CD8-positive, alpha-beta memory T cell (primary cell): ENCODE measurements around the gene TPO. TPM values are rescaled to one million over a fixed set of nuclear protein-coding genes. Genes with fewer than 3 reads are reported as not detected.

Experiments used
- CTCF ChIA-PET: fragments of 350-600 bp; sonication (Branson Sonifier 250); formaldehyde crosslinking; loops from one replicate; lab custom pipeline; 2021; ENCODE audit warnings: antibody characterized with exemption; lab: Charles Lee
- POLR2A ChIA-PET: fragments of 350-600 bp; sonication (Branson Sonifier 250); formaldehyde crosslinking; loops from one replicate; lab custom pipeline; 2021; ENCODE audit warnings: antibody characterized with exemption; lab: Charles Lee
- DNase-seq, 5 donors: peaks; one replicate each; pipeline versions ENCODE4 v3.0.0 to v3.0.0-alpha.2; 2020 to 2022; ENCODE audit warnings: mixed read lengths in 1 of 5
- H3K27ac ChIP-seq: one replicate; pipeline ENCODE4 v1.7.0; 2013; ENCODE audit warnings: low read depth, mild to moderate bottlenecking, low read length, moderate library complexity
- H3K27me3 ChIP-seq: 2 replicates; pipeline ENCODE4 v1.7.0; 2013; ENCODE audit warnings: low read length, mild to moderate bottlenecking; ENCODE audit not compliant: insufficient read depth, poor library complexity, severe bottlenecking
- H3K36me3 ChIP-seq: 2 replicates; pipeline ENCODE4 v1.7.0; 2013; ENCODE audit warnings: mild to moderate bottlenecking, low read length, moderate library complexity; ENCODE audit not compliant: insufficient read depth
- H3K4me1 ChIP-seq: 2 replicates; pipeline ENCODE4 v1.7.0; 2013; ENCODE audit warnings: mild to moderate bottlenecking, low read length, moderate library complexity; ENCODE audit not compliant: insufficient read depth
- H3K4me3 ChIP-seq: 2 replicates; pipeline ENCODE4 v1.7.0; 2013; ENCODE audit warnings: mild to moderate bottlenecking, low read length
- H3K9me3 ChIP-seq: 2 replicates; pipeline ENCODE4 v1.7.0; 2013; ENCODE audit warnings: mild to moderate bottlenecking, low read length
- H3K27ac Mint-ChIP-seq, 8 donors: one replicate each; pipeline ENCODE4 v1.8.0; 2020 to 2021; ENCODE audit warnings: mixed read lengths in 8 of 8, mild to moderate bottlenecking in 6 of 8, inconsistent platforms in 3 of 8, moderate library complexity in 3 of 8
- H3K27me3 Mint-ChIP-seq, 2 donors: one replicate each; pipeline ENCODE4 v1.8.0; 2020 to 2021; ENCODE audit warnings: mixed read lengths in 2 of 2, mild to moderate bottlenecking in 1 of 2, moderate library complexity in 1 of 2
- H3K36me3 Mint-ChIP-seq, 3 donors: one replicate each; pipeline ENCODE4 v1.8.0; 2020 to 2021; ENCODE audit warnings: mixed read lengths in 3 of 3, inconsistent platforms in 1 of 3, mild to moderate bottlenecking in 1 of 3
- H3K4me1 Mint-ChIP-seq, 3 donors: one replicate each; pipeline ENCODE4 v1.8.0; 2020 to 2021; ENCODE audit warnings: mixed read lengths in 3 of 3, inconsistent platforms in 1 of 3, mild to moderate bottlenecking in 1 of 3
- H3K4me3 Mint-ChIP-seq, 7 donors: one replicate each; pipeline ENCODE4 v1.8.0; 2020 to 2021; ENCODE audit warnings: mixed read lengths in 7 of 7, mild to moderate bottlenecking in 6 of 7, moderate library complexity in 4 of 7, inconsistent platforms in 2 of 7
- H3K9me3 Mint-ChIP-seq, 5 donors: one replicate each; pipeline ENCODE4 v1.8.0; 2020 to 2022; ENCODE audit warnings: mixed read lengths in 5 of 5, mild to moderate bottlenecking in 3 of 5, moderate library complexity in 2 of 5, inconsistent platforms in 1 of 5
- polyA plus RNA-seq: library from polyadenylated mRNA; unstranded; fragments of 300-500 nt; fragmentation: Illumina TruSeq; gene quantifications from one replicate; pipeline ENCODE4 v1.2.3, GENCODE V29; 2021
- total RNA-seq, 2 experiments: library from RNA; stranded (reverse); gene quantifications; one replicate each; pipeline ENCODE4 v1.2.3, GENCODE V29; 2021

The TPO gene
- total and polyA plus RNA-seq, 3 experiments from 2014 or later, result 1.8 TPM; not detected in 2

DNA sequence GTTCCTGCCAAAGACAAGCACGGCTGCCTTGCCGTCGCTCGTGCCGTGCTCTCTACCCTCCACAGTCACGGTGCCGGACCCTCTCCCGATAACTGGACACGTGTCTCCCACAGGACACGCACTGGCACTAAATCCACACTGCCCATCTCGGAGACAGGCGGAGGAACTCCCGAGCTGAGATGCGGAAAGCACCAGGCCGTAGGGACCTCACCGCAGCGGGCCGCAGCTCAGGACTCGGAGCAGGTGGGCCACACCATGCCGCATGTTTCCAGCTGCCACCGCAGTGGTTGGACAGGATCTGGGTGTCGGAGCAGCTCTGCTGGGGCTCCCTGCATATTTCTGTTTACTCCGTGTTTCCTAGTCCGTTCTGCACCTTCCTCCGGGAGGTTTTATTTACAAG is 127.2 kb downstream of the TPO start:
- ChIA-PET CTCF (interaction anchor here (1.2 to 2.2 kb wide), 3 partner anchors 9 to 10 kb away, joined by 4 to 6 read pairs (median 5); no protein-coding TSS in a partner anchor), POLR2A (no interaction called here)
- no peak overlapping the region for H3K27ac ChIP-seq
- Mint-ChIP-seq H3K4me1 (no peaks in the 10 kb centered on the region), H3K27me3 (peaks cover 0 to 4% of the 10 kb centered on the region in 2 donors), H3K9me3 (peaks cover 0 to 3% (median 0%) of the 10 kb centered on the region in 5 donors), H3K4me3 (no peak overlapping the region), H3K27ac (no peak overlapping the region), H3K36me3 (no peaks in the 10 kb centered on the region)
- no peaks in the 10 kb centered on the region for H3K36me3 ChIP-seq
- H3K9me3 ChIP-seq, result no peaks in the 10 kb centered on the region
- DNase-seq, result no peak
- H3K27me3 ChIP-seq, result no peaks in the 10 kb centered on the region
- no peaks in the 10 kb centered on the region for H3K4me1 ChIP-seq
- no peak overlapping the region for H3K4me3 ChIP-seq

DNA sequence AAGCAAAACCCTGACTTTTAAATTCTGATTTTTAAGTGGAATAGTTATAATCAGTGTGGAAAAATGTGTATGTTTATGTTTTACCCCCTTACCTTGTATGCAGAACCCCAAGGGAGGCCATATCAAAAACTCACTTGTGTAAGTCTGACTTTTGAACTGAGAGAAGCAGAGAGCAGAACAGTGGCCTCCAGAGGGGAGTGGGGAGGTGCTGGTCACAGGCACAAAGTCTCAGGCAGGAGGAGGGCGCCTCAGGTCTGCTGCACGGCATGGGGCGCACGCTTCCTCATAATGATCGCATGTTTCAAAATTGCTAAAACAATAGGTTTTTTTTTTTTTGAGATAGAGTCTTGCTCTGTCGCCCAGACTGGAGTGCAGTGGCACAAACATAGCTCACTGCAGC is 127.8 kb downstream of the TPO start:
- DNase-seq, result no peak
- ChIA-PET CTCF (interaction anchor here (1.2 to 2.2 kb wide), 2 partner anchors 8 to 10 kb away, joined by 5 to 6 read pairs; no protein-coding TSS in a partner anchor), POLR2A (no interaction called here)
- no peaks in the 10 kb centered on the region for H3K9me3 ChIP-seq
- no peak overlapping the region for H3K4me3 ChIP-seq
- H3K36me3 ChIP-seq, result no peaks in the 10 kb centered on the region
- Mint-ChIP-seq H3K4me3 (no peak overlapping the region), H3K27ac (no peak overlapping the region), H3K36me3 (no peaks in the 10 kb centered on the region), H3K27me3 (peaks cover 0 to 4% of the 10 kb centered on the region in 2 donors), H3K9me3 (peaks cover 0 to 3% (median 0%) of the 10 kb centered on the region in 5 donors), H3K4me1 (peaks cover 0 to 2% (median 0%) of the 10 kb centered on the region in 3 donors)
- H3K27me3 ChIP-seq, result no peaks in the 10 kb centered on the region
- H3K27ac ChIP-seq, result no peak overlapping the region
- no peaks in the 10 kb centered on the region for H3K4me1 ChIP-seq

DNA sequence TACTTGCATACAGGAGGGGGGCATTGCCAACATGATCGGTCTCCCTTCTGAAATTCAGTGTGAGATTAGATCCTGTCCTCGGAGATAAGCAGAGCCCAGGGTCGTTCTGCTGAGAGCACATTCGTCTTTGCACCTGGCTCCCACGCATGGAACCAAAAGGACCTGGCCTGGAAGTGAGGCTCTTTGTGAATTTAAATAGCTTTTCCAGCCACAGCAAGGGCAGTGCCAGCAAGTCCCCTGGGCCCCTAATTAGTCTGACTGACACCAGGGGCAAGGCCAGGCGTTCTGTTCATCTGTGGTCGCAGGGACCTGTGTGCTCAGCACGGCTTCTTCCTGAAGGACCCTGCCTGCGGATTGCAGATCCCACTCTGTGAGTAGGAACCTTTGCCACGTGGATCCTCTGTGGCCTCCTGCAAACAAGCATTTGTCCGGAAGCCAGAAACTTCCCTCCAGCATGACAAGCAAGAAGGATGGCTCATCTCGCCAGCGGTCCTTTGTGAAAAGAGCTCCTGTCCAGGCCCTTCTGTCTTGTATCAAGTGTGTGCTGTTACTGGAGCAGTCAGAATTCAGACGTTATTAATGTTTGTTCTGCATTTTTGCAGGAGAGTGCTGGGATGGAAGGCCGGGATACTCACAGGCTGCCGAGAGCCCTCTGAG is 128.7 kb downstream of the TPO start:
- H3K27ac Mint-ChIP-seq, result no peak overlapping the region
- no peak overlapping the region for H3K4me3 Mint-ChIP-seq
- Histone ChIP-seq H3K36me3 (no peaks in the 10 kb centered on the region), H3K9me3 (no peaks in the 10 kb centered on the region), H3K4me1 (no peaks in the 10 kb centered on the region), H3K27me3 (no peaks in the 10 kb centered on the region), H3K4me3 (no peak overlapping the region), H3K27ac (no peak overlapping the region)
- H3K4me1 Mint-ChIP-seq, result peaks cover 0 to 3% (median 0%) of the 10 kb centered on the region in 3 donors
- no peak for DNase-seq
- no peaks in the 10 kb centered on the region for H3K36me3 Mint-ChIP-seq
- H3K9me3 Mint-ChIP-seq, result peaks cover 0 to 3% (median 0%) of the 10 kb centered on the region in 5 donors
- CTCF ChIA-PET, result interaction anchor here (2.2 kb wide), 1 partner anchor 9 kb away, joined by 5 read pairs; no protein-coding TSS in a partner anchor
- POLR2A ChIA-PET, result no interaction called here
- H3K27me3 Mint-ChIP-seq, result peaks cover 4 to 5% of the 10 kb centered on the region in 2 donors

DNA sequence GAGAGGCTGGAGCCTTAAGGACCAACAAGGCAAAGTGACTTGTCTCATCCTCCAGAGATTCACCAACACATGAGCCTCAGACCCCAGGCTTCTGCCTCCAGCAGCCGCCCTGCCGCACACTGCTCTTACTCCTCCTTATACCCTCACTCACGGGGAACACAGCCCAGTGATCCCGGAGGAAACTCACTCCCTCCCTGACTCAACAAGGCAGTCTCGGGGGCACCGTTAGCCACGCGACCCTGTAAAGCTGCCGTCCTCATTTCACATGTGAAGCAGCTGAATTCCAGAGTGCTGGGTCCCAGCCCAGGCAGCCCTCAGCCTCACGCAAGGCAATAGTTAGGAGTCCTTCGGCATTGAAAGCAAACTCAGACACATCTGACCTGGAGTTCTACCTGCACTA is 129.7 kb downstream of the TPO start:
- peaks cover 6% of the 10 kb centered on the region in 2 donors for H3K27me3 Mint-ChIP-seq
- no peak for DNase-seq

DNA sequence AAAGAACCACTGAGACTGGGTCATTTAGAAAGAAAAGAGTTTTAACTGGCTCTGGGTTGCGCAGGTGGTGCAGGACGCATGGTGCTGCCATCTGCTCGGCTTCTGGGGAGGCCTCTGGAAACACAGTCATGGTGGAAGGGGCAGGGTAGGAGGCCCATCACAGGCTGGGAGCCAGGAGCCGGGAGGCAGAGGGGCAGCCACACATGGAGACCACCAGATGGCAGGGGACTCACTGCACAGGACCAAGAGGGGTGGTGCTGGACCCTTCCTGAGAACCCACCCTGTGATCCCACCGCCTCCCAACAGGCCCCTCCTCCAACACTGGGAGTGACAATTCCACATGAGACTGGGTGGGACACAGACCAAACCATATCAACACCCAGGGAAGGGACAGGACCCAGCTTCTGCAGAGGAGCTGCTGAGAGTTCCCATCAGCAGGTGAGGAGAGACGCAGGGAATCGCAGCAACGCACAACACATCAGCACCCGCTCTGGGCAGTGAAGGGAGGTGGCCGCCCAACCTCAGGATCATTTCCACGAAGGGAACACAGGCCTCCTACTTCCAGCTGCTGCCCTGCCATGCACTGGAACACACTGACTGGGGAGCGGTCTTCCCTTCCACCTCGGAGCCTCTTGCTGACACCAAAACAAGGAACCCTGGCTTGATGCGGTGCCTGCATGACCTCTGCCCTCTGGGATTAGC is 130.7 kb downstream of the TPO start:
- no peaks in the 10 kb centered on the region for H3K36me3 Mint-ChIP-seq
- POLR2A ChIA-PET, result no interaction called here
- H3K4me3 ChIP-seq, result no peak overlapping the region
- no peaks in the 10 kb centered on the region for H3K36me3 ChIP-seq
- no peaks in the 10 kb centered on the region for H3K9me3 ChIP-seq
- no peak for DNase-seq
- H3K4me1 ChIP-seq, result no peaks in the 10 kb centered on the region
- H3K27me3 ChIP-seq, result no peaks in the 10 kb centered on the region
- H3K27me3 Mint-ChIP-seq, result peaks cover 4 to 7% of the 10 kb centered on the region in 2 donors
- peaks cover 0 to 3% (median 0%) of the 10 kb centered on the region in 3 donors for H3K4me1 Mint-ChIP-seq
- no peaks in the 10 kb centered on the region for H3K9me3 Mint-ChIP-seq
- H3K27ac ChIP-seq, result no peak overlapping the region
- CTCF ChIA-PET, result no interaction called here
- peak overlapping the region in 1 of 8 donors; percentile 63 for H3K27ac Mint-ChIP-seq
- H3K4me3 Mint-ChIP-seq, result no peak overlapping the region

More for the DNA sequence above, 129.7 kb downstream of the TPO start:
- Mint-ChIP-seq H3K4me3 (no peak overlapping the region), H3K36me3 (no peaks in the 10 kb centered on the region), H3K9me3 (peaks cover 0 to 2% (median 0%) of the 10 kb centered on the region in 5 donors), H3K4me1 (peaks cover 0 to 3% (median 0%) of the 10 kb centered on the region in 3 donors), H3K27ac (peak overlapping the region in 1 of 8 donors; percentile 60)
- H3K9me3 ChIP-seq, result no peaks in the 10 kb centered on the region
- CTCF ChIA-PET, result interaction anchor here (2.2 kb wide), 1 partner anchor 8 kb away, joined by 5 read pairs; no protein-coding TSS in a partner anchor
- no peaks in the 10 kb centered on the region for H3K4me1 ChIP-seq
- POLR2A ChIA-PET, result no interaction called here
- H3K27ac ChIP-seq, result no peak overlapping the region
- no peaks in the 10 kb centered on the region for H3K36me3 ChIP-seq
- no peaks in the 10 kb centered on the region for H3K27me3 ChIP-seq
- H3K4me3 ChIP-seq, result no peak overlapping the region

DNA sequence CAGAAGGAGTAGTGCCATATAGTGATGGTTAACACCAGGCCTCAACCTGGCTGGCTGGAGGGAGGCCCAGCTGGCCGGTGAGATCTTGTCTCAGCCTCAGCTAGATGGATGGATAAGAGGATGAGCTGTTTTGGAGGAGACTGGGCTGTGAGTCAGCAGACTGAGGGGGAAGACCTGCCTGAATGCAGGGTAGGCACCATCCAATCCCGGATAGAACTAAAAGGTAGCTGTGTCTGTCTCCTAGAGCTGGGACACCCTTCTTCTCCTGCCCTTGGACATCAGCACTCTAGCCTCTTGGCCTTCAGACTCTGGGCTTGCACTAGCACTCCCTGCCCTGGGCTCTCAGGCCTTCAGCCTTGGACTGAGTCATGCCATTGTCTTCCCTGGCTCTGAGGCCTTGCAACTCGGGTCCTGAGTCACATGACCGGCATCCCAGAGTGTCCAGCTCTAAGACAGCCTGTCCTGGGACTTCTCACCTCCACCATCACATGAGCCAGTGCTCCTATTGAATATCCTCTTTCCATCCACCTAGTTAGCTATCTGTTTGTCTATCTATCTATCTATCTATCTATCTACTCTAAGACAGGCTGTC is 131.3 kb downstream of the TPO start:
- no peak overlapping the region for H3K27ac ChIP-seq
- H3K27ac Mint-ChIP-seq, result no peak overlapping the region

DNA sequence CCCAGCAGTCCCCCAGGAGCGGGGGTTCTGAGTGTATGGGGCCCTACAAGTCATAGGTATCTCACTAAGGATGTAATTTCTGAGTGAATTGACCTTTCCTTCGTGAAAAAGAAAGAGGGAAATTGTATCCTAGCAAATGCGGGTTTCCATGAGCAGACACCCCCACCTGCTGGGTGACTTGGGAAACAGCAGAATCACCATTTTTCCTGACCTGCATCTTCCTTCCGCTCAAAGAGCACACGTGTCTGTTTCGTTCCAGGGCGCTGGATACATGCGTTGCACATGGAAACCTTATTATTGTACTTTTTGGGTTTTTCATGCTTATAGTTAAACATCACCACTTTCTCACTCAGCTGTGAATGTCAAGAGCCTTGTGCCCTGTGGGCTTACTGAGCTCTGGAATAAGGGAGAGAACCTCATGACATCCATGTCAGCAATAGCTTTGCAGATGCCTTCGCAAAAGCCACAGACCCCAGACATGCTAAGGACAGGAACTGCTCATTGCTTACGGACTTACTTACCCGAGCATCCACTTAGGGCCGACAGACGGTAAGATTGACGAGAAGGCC is 132.8 kb downstream of the TPO start:
- no peak overlapping the region for H3K27ac Mint-ChIP-seq
- POLR2A ChIA-PET, result no interaction called here
- no peaks in the 10 kb centered on the region for H3K36me3 Mint-ChIP-seq

More for the DNA sequence above, 131.3 kb downstream of the TPO start:
- no peak for DNase-seq
- no peaks in the 10 kb centered on the region for H3K9me3 Mint-ChIP-seq
- H3K9me3 ChIP-seq, result no peaks in the 10 kb centered on the region
- POLR2A ChIA-PET, result no interaction called here
- no peak overlapping the region for H3K4me3 Mint-ChIP-seq
- peaks cover 0 to 3% (median 0%) of the 10 kb centered on the region in 3 donors for H3K4me1 Mint-ChIP-seq
- peaks cover 4 to 7% of the 10 kb centered on the region in 2 donors for H3K27me3 Mint-ChIP-seq
- no peak overlapping the region for H3K4me3 ChIP-seq
- no peaks in the 10 kb centered on the region for H3K36me3 ChIP-seq
- H3K36me3 Mint-ChIP-seq, result no peaks in the 10 kb centered on the region
- CTCF ChIA-PET, result interaction anchor here (1.5 kb wide), 1 partner anchor 830 kb away, joined by 4 read pairs; no protein-coding TSS in a partner anchor
- H3K4me1 ChIP-seq, result no peaks in the 10 kb centered on the region
- no peaks in the 10 kb centered on the region for H3K27me3 ChIP-seq

More for the DNA sequence above, 132.8 kb downstream of the TPO start:
- H3K9me3 Mint-ChIP-seq, result no peaks in the 10 kb centered on the region
- Histone ChIP-seq H3K36me3 (no peaks in the 10 kb centered on the region), H3K27me3 (no peaks in the 10 kb centered on the region), H3K4me1 (no peaks in the 10 kb centered on the region), H3K4me3 (no peak overlapping the region), H3K9me3 (no peaks in the 10 kb centered on the region), H3K27ac (no peak overlapping the region)
- CTCF ChIA-PET, result interaction anchor here (0.6 to 1.5 kb wide), 5 partner anchors 16 to 831 kb away, joined by 3 to 4 read pairs (median 3); no protein-coding TSS in a partner anchor
- peak in 1 of 5 donors; percentile 19 for DNase-seq
- H3K4me1 Mint-ChIP-seq, result peaks cover 0 to 12% (median 0%) of the 10 kb centered on the region in 3 donors
- H3K27me3 Mint-ChIP-seq, result peaks cover 4 to 7% of the 10 kb centered on the region in 2 donors
- H3K4me3 Mint-ChIP-seq, result peak overlapping the region in 1 of 7 donors; percentile 28
